OCI-LY1 (cell line): ENCODE results near the gene PKD2.

Experiments used
- H2AFZ ChIP-seq: fragments of 200-600 bp; sonication (generic), shearing (Covaris generic); 2 replicates; pipeline ENCODE4 v1.6.0; 2014; ENCODE audit warnings: antibody characterized with exemption, mild to moderate bottlenecking, low read length
- H3F3A ChIP-seq: fragments of 200-600 bp; sonication (generic), shearing (Covaris generic); 2 replicates; pipeline ENCODE4 v1.6.0; 2014; ENCODE audit warnings: mild to moderate bottlenecking, antibody characterized with exemption, low read length, moderate library complexity; ENCODE audit not compliant: insufficient read depth
- H3K27ac ChIP-seq: fragments of 200-600 bp; sonication (generic); 2 replicates; pipeline ENCODE4 v1.5.1; 2014; ENCODE audit warnings: low read length, mixed run types, mild to moderate bottlenecking, low read depth; ENCODE audit not compliant: poor library complexity, severe bottlenecking
- H3K27me3 ChIP-seq: fragments of 200-600 bp; sonication (generic); 2 replicates; pipeline ENCODE4 v1.6.0; 2014; ENCODE audit warnings: antibody characterized with exemption, mild to moderate bottlenecking, low read length, moderate library complexity; ENCODE audit not compliant: insufficient read depth
- H3K36me3 ChIP-seq: fragments of 200-600 bp; sonication (generic); 2 replicates; pipeline ENCODE4 v1.6.1; 2014; ENCODE audit warnings: mild to moderate bottlenecking, antibody characterized with exemption, low read length, moderate library complexity, mixed read lengths; ENCODE audit not compliant: insufficient read depth
- H3K4me1 ChIP-seq: fragments of 200-600 bp; sonication (generic); 2 replicates; pipeline ENCODE4 v1.5.1; 2014; ENCODE audit warnings: mild to moderate bottlenecking, low read length, moderate library complexity; ENCODE audit not compliant: insufficient read depth, severe bottlenecking
- H3K4me2 ChIP-seq: fragments of 200-600 bp; sonication (generic), shearing (Covaris generic); 2 replicates; pipeline ENCODE4 v1.6.1; 2014; ENCODE audit warnings: low read length
- H3K4me3 ChIP-seq: fragments of 200-600 bp; sonication (generic); 2 replicates; pipeline ENCODE4 v1.5.1; 2014; ENCODE audit warnings: low read length, low read depth, mild to moderate bottlenecking, mixed read lengths; ENCODE audit not compliant: poor library complexity, severe bottlenecking
- H3K79me2 ChIP-seq: fragments of 200-600 bp; shearing (Covaris generic); 2 replicates; pipeline ENCODE4 v1.6.1; 2016; ENCODE audit warnings: mixed run types, low read length, mixed read lengths; ENCODE audit not compliant: insufficient read depth
- H3K9ac ChIP-seq: fragments of 200-600 bp; sonication (generic), shearing (Covaris generic); 2 replicates; pipeline ENCODE4 v1.6.1; 2014; ENCODE audit warnings: mild to moderate bottlenecking, low read length, mixed read lengths
- H3K9me2 ChIP-seq: fragments of 200-600 bp; sonication (generic), shearing (Covaris generic); 2 replicates; pipeline ENCODE4 v1.6.1; 2014; ENCODE audit warnings: low read depth, mild to moderate bottlenecking, low read length, mixed read lengths
- H3K9me3 ChIP-seq: fragments of 200-600 bp; shearing (Covaris generic); 2 replicates; pipeline ENCODE4 v1.6.1; 2014; ENCODE audit warnings: low read length, mixed read lengths
- H4K20me1 ChIP-seq: fragments of 200-600 bp; sonication (generic), shearing (Covaris generic); 2 replicates; pipeline ENCODE4 v1.6.0; 2016; ENCODE audit warnings: mild to moderate bottlenecking, low read length; ENCODE audit not compliant: insufficient read depth
- CTCF ChIP-seq: fragments of 200-600 bp; sonication (generic), shearing (Covaris generic); IDR thresholded peaks from 2 replicates; pipeline ENCODE4 v1.5.1; 2017; ENCODE audit warnings: mild to moderate bottlenecking, antibody characterized with exemption, low read length, moderate library complexity, mixed read lengths
- EZH2 ChIP-seq: fragments of 200-600 bp; sonication (generic), shearing (Covaris generic); IDR thresholded peaks from 2 replicates; pipeline ENCODE4 v1.8.0; 2017; ENCODE audit warnings: borderline replicate concordance, mixed run types, mild to moderate bottlenecking, antibody characterized with exemption, low read length, moderate library complexity, mixed read lengths

PKD2 gene

GRCh38 chr4:88108747-88109122 is 101.3 kb downstream of the PKD2 start:
- TF ChIP-seq CTCF, result no peak
- TF ChIP-seq EZH2, result no peak
- Histone ChIP-seq H3K9me3 (no peaks in the 10 kb centered on the region), H3K4me2 (no peak overlapping the region), H3F3A (no peaks in the 10 kb centered on the region), H3K4me1 (no peaks in the 10 kb centered on the region), H3K79me2 (no peaks in the 10 kb centered on the region), H4K20me1 (no peaks in the 10 kb centered on the region), H2AFZ (no peak overlapping the region), H3K9me2 (no peaks in the 10 kb centered on the region), H3K9ac (no peak overlapping the region), H3K4me3 (no peak overlapping the region), H3K36me3 (no peaks in the 10 kb centered on the region), H3K27me3 (no peaks in the 10 kb centered on the region), H3K27ac (no peak overlapping the region)

- Histone ChIP-seq H3K4me2 (no peak overlapping the region), H3K27ac (no peak overlapping the region), H3F3A (no peaks in the 10 kb centered on the region), H3K4me3 (no peak overlapping the region), H3K9me2 (no peaks in the 10 kb centered on the region), H3K9me3 (no peaks in the 10 kb centered on the region), H3K27me3 (no peaks in the 10 kb centered on the region), H2AFZ (no peak overlapping the region), H3K79me2 (no peaks in the 10 kb centered on the region), H4K20me1 (no peaks in the 10 kb centered on the region), H3K36me3 (no peaks in the 10 kb centered on the region), H3K9ac (no peak overlapping the region), H3K4me1 (no peaks in the 10 kb centered on the region)
- TF ChIP-seq CTCF (no peak), EZH2 (no peak)
These were observed 101.9 kb downstream of the PKD2 start for GRCh38 chr4:88109123-88109881.

- H4K20me1 ChIP-seq, result no peaks in the 10 kb centered on the region
- H3K9ac ChIP-seq, result no peak overlapping the region
- TF ChIP-seq EZH2 (no peak), CTCF (no peak)
- no peak overlapping the region for H2AFZ ChIP-seq
- no peaks in the 10 kb centered on the region for H3K79me2 ChIP-seq
- no peaks in the 10 kb centered on the region for H3K9me3 ChIP-seq
- H3F3A ChIP-seq, result no peaks in the 10 kb centered on the region
- no peaks in the 10 kb centered on the region for H3K27me3 ChIP-seq
- H3K9me2 ChIP-seq, result no peaks in the 10 kb centered on the region
- H3K27ac ChIP-seq, result no peak overlapping the region
- H3K4me3 ChIP-seq, result no peak overlapping the region
- no peak overlapping the region for H3K4me2 ChIP-seq
- no peaks in the 10 kb centered on the region for H3K4me1 ChIP-seq
- no peaks in the 10 kb centered on the region for H3K36me3 ChIP-seq
These were observed 103.4 kb downstream of the PKD2 start for GRCh38 chr4:88110826-88111225.
